SK-N-SH (cell line): ENCODE results near the gene GULP1. TPM values are rescaled to one million over a fixed set of nuclear protein-coding genes. Genes with fewer than 3 reads are reported as not detected.
A peak's percentile ranks its signal among the peaks of the same experiment; 100 is the strongest.

Experiments used
- CTCF ChIA-PET: fragments of 300-600, 350-600 bp; formaldehyde crosslinking; extraction: SDS; loops from one replicate; lab custom pipeline; 2021; lab: Yijun Ruan, JAX
- POLR2A ChIA-PET: fragments of 350-600 bp; sonication (Branson Sonifier 250); formaldehyde crosslinking; extraction: SDS; loops from one replicate; lab custom pipeline; 2020; ENCODE audit warnings: antibody characterized with exemption, inconsistent platforms; lab: Yijun Ruan, JAX
- DNase-seq: peaks from one replicate; pipeline ENCODE4 v3.0.0; 2012
- H2AFZ ChIP-seq: fragments of 200-600 bp; sonication (generic); 2 replicates; pipeline ENCODE4 v1.8.1; 2016; ENCODE audit warnings: antibody characterized with exemption, mild to moderate bottlenecking, low read depth
- H3F3A ChIP-seq: fragments of 200-600 bp; sonication (generic); replicated peaks from 2 replicates; pipeline ENCODE3; 2016; ENCODE audit warnings: antibody characterized with exemption, mild to moderate bottlenecking; ENCODE audit not compliant: insufficient read depth
- H3K27ac ChIP-seq, 2 experiments: fragments of 200-500 bp in 1 of 2; fragments of 200-600 bp in 1 of 2; sonication (Bioruptor generic) in 1 of 2; sonication (generic), shearing (Covaris generic) in 1 of 2; 2 replicates each; pipeline versions ENCODE4 v1.5.1 to v1.6.1; 2014 to 2016; ENCODE audit warnings: low read depth in 2 of 2, inconsistent platforms in 1 of 2, low read length in 1 of 2, mild to moderate bottlenecking in 1 of 2, mixed read lengths in 1 of 2
- H3K27me3 ChIP-seq: fragments of 200-600 bp; sonication (generic), shearing (Covaris generic); 2 replicates; pipeline ENCODE4 v1.6.1; 2016; ENCODE audit warnings: mixed run types; ENCODE audit not compliant: insufficient read depth
- H3K36me3 ChIP-seq, 2 experiments: fragments of 200-500 bp in 1 of 2; fragments of 200-600 bp in 1 of 2; sonication (Bioruptor generic) in 1 of 2; sonication (generic) in 1 of 2; replicated peaks in 1 of 2; 2 replicates each; pipeline versions ENCODE3 to v1.5.1; 2014 to 2016; ENCODE audit warnings: low read length in 1 of 2, mild to moderate bottlenecking in 1 of 2; ENCODE audit not compliant: insufficient read depth in 2 of 2, control insufficient read depth in 1 of 2
- H3K4me1 ChIP-seq, 2 experiments: fragments of 200-500 bp in 1 of 2; fragments of 200-600 bp in 1 of 2; sonication (Bioruptor generic) in 1 of 2; sonication (generic), shearing (Covaris generic) in 1 of 2; 2 replicates each; pipeline versions ENCODE4 v1.5.1 to v1.6.1; 2014 to 2016; ENCODE audit warnings: low read depth in 1 of 2, low read length in 1 of 2, mixed run types in 1 of 2; ENCODE audit not compliant: insufficient read depth in 2 of 2, control insufficient read depth in 1 of 2
- H3K4me2 ChIP-seq: fragments of 200-600 bp; sonication (generic), shearing (Covaris generic); 2 replicates; pipeline ENCODE4 v1.6.1; 2017; ENCODE audit warnings: mixed run types
- H3K4me3 ChIP-seq, 2 experiments: fragments of 200-500 bp in 1 of 2; fragments of 200-600 bp in 1 of 2; sonication (Bioruptor generic) in 1 of 2; sonication (generic), shearing (Covaris generic) in 1 of 2; 2 replicates each; pipeline versions ENCODE4 v1.5.1 to v1.8.1; 2014 to 2016; ENCODE audit warnings: low read depth in 2 of 2, inconsistent platforms in 1 of 2, low read length in 1 of 2, mild to moderate bottlenecking in 1 of 2, mixed read lengths in 1 of 2, moderate library complexity in 1 of 2
- H3K79me2 ChIP-seq: fragments of 200-600 bp; sonication (generic); 2 replicates; pipeline ENCODE4 v1.8.1; 2017; ENCODE audit warnings: mild to moderate bottlenecking; ENCODE audit not compliant: insufficient read depth
- H3K9ac ChIP-seq: fragments of 200-600 bp; sonication (generic); 2 replicates; pipeline ENCODE4 v1.6.1; 2017; ENCODE audit warnings: mixed run types
- H3K9me2 ChIP-seq: fragments of 200-600 bp; sonication (generic); 2 replicates; pipeline ENCODE4 v1.6.1; 2017; ENCODE audit warnings: mixed run types
- H3K9me3 ChIP-seq: fragments of 200-600 bp; sonication (generic); 2 replicates; pipeline ENCODE4 v1.6.1; 2017; ENCODE audit warnings: mixed run types, mild to moderate bottlenecking, moderate library complexity
- H4K20me1 ChIP-seq: fragments of 200-600 bp; sonication (generic); 2 replicates; pipeline ENCODE4 v1.6.1; 2017; ENCODE audit warnings: mild to moderate bottlenecking, mixed run types; ENCODE audit not compliant: insufficient read depth
- CHD2 ChIP-seq: fragments of 150-350 bp; IDR thresholded peaks from 2 replicates; pipeline ENCODE4 v1.6.1; 2018; ENCODE audit warnings: low read length; ENCODE audit not compliant: partially characterized antibody
- CTCF ChIP-seq: fragments of 200-600 bp; sonication (generic); IDR thresholded peaks from 2 replicates; pipeline ENCODE4 v1.6.1; 2017; ENCODE audit warnings: antibody characterized with exemption, mild to moderate bottlenecking, moderate library complexity
- ELF1 ChIP-seq: IDR thresholded peaks from 2 replicates; pipeline ENCODE4 v1.4.0; 2012
- EP300 ChIP-seq, 2 experiments: IDR thresholded peaks; 2 replicates each; pipeline versions ENCODE4 v1.4.0 to v1.6.1; 2012; ENCODE audit warnings: borderline replicate concordance in 1 of 2, low read depth in 1 of 2, low read length in 1 of 2
- EZH2phosphoT487 ChIP-seq: fragments of 200-600 bp; sonication (generic); IDR thresholded peaks from 2 replicates; pipeline ENCODE4 v1.6.1; 2017; ENCODE audit warnings: low read depth, mixed run types, mild to moderate bottlenecking, antibody characterized with exemption, moderate library complexity, borderline replicate concordance
- FOSL2 ChIP-seq: IDR thresholded peaks from 2 replicates; pipeline ENCODE4 v1.4.0; 2012; ENCODE audit warnings: low read depth, mild to moderate bottlenecking, moderate library complexity, borderline replicate concordance
- FOXJ3 ChIP-seq: sonication (generic); formaldehyde crosslinking; IDR thresholded peaks from 2 replicates; pipeline ENCODE4 v1.5.1; 2020; ENCODE audit warnings: mild to moderate bottlenecking, missing genetic modification reagents
- FOXM1 ChIP-seq: IDR thresholded peaks from 2 replicates; pipeline ENCODE4 v1.4.0; 2012; ENCODE audit warnings: low read depth, mild to moderate bottlenecking
- GABPA ChIP-seq: IDR thresholded peaks from 2 replicates; pipeline ENCODE4 v1.4.0; 2012; ENCODE audit warnings: low read depth, mild to moderate bottlenecking
- GATA2 ChIP-seq: sonication (generic); formaldehyde crosslinking; IDR thresholded peaks from 2 replicates; pipeline ENCODE4 v1.5.0; 2020; ENCODE audit warnings: mild to moderate bottlenecking, missing genetic modification reagents
- JUND ChIP-seq: IDR thresholded peaks from 2 replicates; pipeline ENCODE4 v1.4.0; 2012
- MAX ChIP-seq: IDR thresholded peaks from 2 replicates; pipeline ENCODE4 v1.4.0; 2012; ENCODE audit warnings: low read depth
- MEF2A ChIP-seq: IDR thresholded peaks from 2 replicates; pipeline ENCODE4 v1.4.0; 2012; ENCODE audit warnings: low read depth, borderline replicate concordance
- MXI1 ChIP-seq: IDR thresholded peaks from 2 replicates; pipeline ENCODE4 v1.6.1; 2012; ENCODE audit warnings: mild to moderate bottlenecking, low read depth, low read length, improper control_type of control experiment
- NFIC ChIP-seq: IDR thresholded peaks from 2 replicates; pipeline ENCODE4 v1.4.0; 2012; ENCODE audit warnings: borderline replicate concordance
- NRF1 ChIP-seq: IDR thresholded peaks from 2 replicates; pipeline ENCODE4 v1.6.1; 2012; ENCODE audit warnings: low read depth, mild to moderate bottlenecking, low read length
- PBX3 ChIP-seq: IDR thresholded peaks from 2 replicates; pipeline ENCODE4; 2012
- POLR2AphosphoS5 ChIP-seq: IDR thresholded peaks from 2 replicates; pipeline ENCODE4 v1.6.1; 2012; ENCODE audit warnings: low read depth, low read length
- RAD21 ChIP-seq: IDR thresholded peaks from 2 replicates; pipeline ENCODE4 v1.6.1; 2012; ENCODE audit warnings: mild to moderate bottlenecking, low read length
- RCOR1 ChIP-seq: fragments of 150-350 bp; IDR thresholded peaks from 2 replicates; pipeline ENCODE4 v1.6.1; 2017; ENCODE audit warnings: antibody characterized with exemption, low read length
- REST ChIP-seq: IDR thresholded peaks from 2 replicates; pipeline ENCODE4 v1.6.1; 2012; ENCODE audit warnings: mild to moderate bottlenecking, low read depth, low read length, moderate library complexity
- RXRA ChIP-seq: IDR thresholded peaks from 2 replicates; pipeline ENCODE4 v1.4.0; 2012; ENCODE audit warnings: low read depth, mild to moderate bottlenecking, borderline replicate concordance
- SIN3A ChIP-seq: IDR thresholded peaks from 2 replicates; pipeline ENCODE4 v1.6.1; 2012; ENCODE audit warnings: low read depth, mild to moderate bottlenecking, low read length, moderate library complexity, borderline replicate concordance
- TAF1 ChIP-seq: IDR thresholded peaks from 2 replicates; pipeline ENCODE4 v1.6.1; 2012; ENCODE audit warnings: low read depth, mild to moderate bottlenecking, low read length, moderate library complexity, borderline replicate concordance
- TCF12 ChIP-seq: IDR thresholded peaks from 2 replicates; pipeline ENCODE4 v1.4.0; 2012
- USF2 ChIP-seq: fragments of 150-350 bp; IDR thresholded peaks from 2 replicates; pipeline ENCODE4 v1.6.1; 2017; ENCODE audit warnings: antibody characterized with exemption, low read length, low read depth, borderline replicate concordance
- YY1 ChIP-seq: IDR thresholded peaks from 2 replicates; pipeline ENCODE4 v1.4.0; 2012; ENCODE audit warnings: low read depth, mild to moderate bottlenecking
- WGBS: methylation state at CpG from one replicate; pipeline ENCODE4 v1.1.6; 2017; ENCODE audit warnings: low lambda C conversion rate; 5-methylcytosine and 5-hydroxymethylcytosine counted together
- polyA plus RNA-seq, 3 experiments: library from polyadenylated mRNA; depleted of rRNA; stranded (reverse); fragments of >200 nt; gene quantifications; 2 replicates each; pipeline ENCODE4 v1.2.3, GENCODE V29; 2012

The GULP1 gene
- polyA plus RNA-seq, 1 of the 3 experiments (the other 2 are of a cell fraction): 33.8 TPM

- CTCF ChIA-PET: interaction anchor here (1.2 kb wide), 1 partner anchor 56 kb away, joined by 4 read pairs; no protein-coding TSS in a partner anchor
- TF ChIP-seq POLR2AphosphoS5 (peak; percentile 98), TCF12 (peak; percentile 99), MAX (peak; percentile 70), PBX3 (peak; percentile 99), USF2 (no peak), FOSL2 (peak; percentile 94), MXI1 (peak; percentile 72), RXRA (peak; percentile 95), RAD21 (peak; percentile 44), MEF2A (peak; percentile 71), EZH2phosphoT487 (no peak), NFIC (peak; percentile 87), GATA2 (CRISPR knock-in tag) (peak; percentile 99), FOXJ3 (CRISPR knock-in tag) (peak; percentile 87), SIN3A (no peak; the same call in 1 of the 2 replicates), NRF1 (no peak), JUND (peak; percentile 99), GABPA (0 out of 2 replicates have a peak, but pooled peaks have one; percentile 21), FOXM1 (peak; percentile 98), ELF1 (peak; percentile 62), REST (peak; percentile 70), CHD2 (peak; percentile 91), RCOR1 (peak; percentile 93), CTCF (no peak), EP300 (IDR thresholded peaks at IDR 0.05; ENCODE audit: borderline replicate concordance in 1 of 2, low read depth in 1 of 2, low read length in 1 of 2) (peak; percentile 99), TAF1 (peak; percentile 58; the same call in 1 of the 2 replicates), YY1 (no peak; the same call in 1 of the 2 replicates)
Measured at GRCh38 chr2:188495969-188496431, 204.3 kb downstream of the GULP1 start.

More at GRCh38 chr2:188495969-188496431, 204.3 kb downstream of the GULP1 start:
- peak overlapping the region; percentile 46 for H3K4me2 ChIP-seq
- no peaks in the 10 kb centered on the region for H3K27me3 ChIP-seq
- H2AFZ ChIP-seq: no peak overlapping the region
- H3K36me3 ChIP-seq: peaks cover 12 to 18% of the 10 kb centered on the region in 2 experiments
- POLR2A ChIA-PET: interaction anchor here (0.7 kb wide), 1 partner anchor 70 kb away, joined by 3 read pairs; no protein-coding TSS in a partner anchor
- H3K9me2 ChIP-seq: no peaks in the 10 kb centered on the region
- H3K4me3 ChIP-seq: peak overlapping the region in 1 of 2 experiments; percentile 15; a peak in 1 of 4 replicates
- peaks cover 29% of the 10 kb centered on the region for H3F3A ChIP-seq
- H3K4me1 ChIP-seq: peaks cover 5 to 15% of the 10 kb centered on the region in 2 experiments; a peak in 3 of 4 replicates
- H3K27ac ChIP-seq: peak overlapping the region; percentile 77 to 96
- WGBS: 13% methylated on average over 2 of the region's 2 CpGs
- no peaks in the 10 kb centered on the region for H3K9me3 ChIP-seq
- peak; percentile 29 for DNase-seq
- H3K9ac ChIP-seq: no peak overlapping the region
- no peaks in the 10 kb centered on the region for H3K79me2 ChIP-seq
- H4K20me1 ChIP-seq: no peaks in the 10 kb centered on the region
